HepG2 (cell line): Measurements from ENCODE around the gene TCF12. TPM values are rescaled to one million over a fixed set of nuclear protein-coding genes. Genes with fewer than 3 reads are reported as not detected.

Experiments
- ATAC-seq: fragments of 200-7000 bp; cut with Tn5 transposase; 3 replicates; pipeline ENCODE4 v1.9.1; 2020; ENCODE audit warnings: mild to moderate bottlenecking, moderate library complexity
- BruUV-seq: library from RNA; stranded (reverse); fragments of 400-500 nt; replicated peaks from 2 replicates; lab custom pipeline; 2021; lab: Mats Ljungman, UMichigan
- CTCF ChIA-PET: fragments of 300-600 bp; formaldehyde crosslinking; extraction: SDS; loops from one replicate; lab custom pipeline; 2021; ENCODE audit warnings: low total read pairs, inconsistent platforms, low intra/inter-chr PET ratio; lab: Yijun Ruan, JAX
- POLR2A ChIA-PET: fragments of 350-600 bp; sonication (Branson Sonifier 250); formaldehyde crosslinking; loops from one replicate; lab custom pipeline; 2020; ENCODE audit warnings: antibody characterized with exemption, inconsistent platforms; lab: Yijun Ruan, JAX
- DNase-seq: peaks from one replicate; pipeline ENCODE4 v3.0.0-alpha.2; 2015; ENCODE audit warnings: low spot score
- FAIRE-seq: peaks from 3 replicates; lab custom pipeline; 2011; peaks lifted over from hg19 to GRCh38; lab: Jason Lieb, UNC
- H2AFZ ChIP-seq: one replicate; pipeline ENCODE4 v1.6.1; 2011; ENCODE audit warnings: low read length, inconsistent platforms
- H3K27ac ChIP-seq: fragments of 300-600 bp; 3 replicates; pipeline ENCODE4 v1.8.0; 2011; ENCODE audit warnings: mixed run types, mild to moderate bottlenecking, mixed read lengths, low read length, inconsistent platforms; ENCODE audit not compliant: insufficient read depth; ENCODE audit errors: extremely low read length
- H3K27me3 ChIP-seq, 2 experiments: fragments of 200-600 bp in 1 of 2; 2 replicates in 1 of 2; 3 replicates in 1 of 2; pipeline versions ENCODE4 v1.6.0 to v1.8.0; 2011; ENCODE audit warnings: low read length in 2 of 2, mild to moderate bottlenecking in 2 of 2, moderate library complexity in 2 of 2, inconsistent platforms in 1 of 2; ENCODE audit not compliant: insufficient read depth in 2 of 2, control insufficient read depth in 1 of 2
- H3K36me3 ChIP-seq, 2 experiments: fragments of 200-600 bp in 1 of 2; replicated peaks in 1 of 2; 2 replicates in 1 of 2; 3 replicates in 1 of 2; pipeline versions ENCODE4 v1.5.1 to v1.8.0; 2011; ENCODE audit warnings: low read length in 2 of 2, inconsistent platforms in 1 of 2; ENCODE audit not compliant: insufficient read depth in 2 of 2, control insufficient read depth in 1 of 2
- H3K4me1 ChIP-seq: 2 replicates; pipeline ENCODE4 v1.5.1; 2012; ENCODE audit warnings: low read length, inconsistent platforms; ENCODE audit not compliant: insufficient read depth
- H3K4me2 ChIP-seq: 2 replicates; pipeline ENCODE4 v1.6.0; 2011; ENCODE audit warnings: low read depth, low read length, inconsistent platforms
- H3K4me3 ChIP-seq, 3 experiments: fragments of 200-600 bp in 1 of 3; sonication (generic), shearing (Covaris generic) in 1 of 3; replicated peaks in 1 of 3; 2 replicates each; pipeline ENCODE4 v1.5.1; 2011 to 2016; ENCODE audit warnings: low read length in 3 of 3, inconsistent platforms in 2 of 3, low read depth in 2 of 3, mild to moderate bottlenecking in 2 of 3, control low read depth in 1 of 3, mixed read lengths in 1 of 3; ENCODE audit not compliant: insufficient read depth in 1 of 3
- H3K79me2 ChIP-seq: one replicate; pipeline ENCODE4 v1.6.1; 2011; ENCODE audit warnings: low read length, inconsistent platforms; ENCODE audit not compliant: insufficient read depth
- H3K9ac ChIP-seq: 2 replicates; pipeline ENCODE4 v1.6.0; 2011; ENCODE audit warnings: mild to moderate bottlenecking, low read depth, low read length, inconsistent platforms; ENCODE audit not compliant: insufficient read depth
- H3K9me3 ChIP-seq: 2 replicates; pipeline ENCODE4 v1.5.1; 2012; ENCODE audit warnings: mild to moderate bottlenecking, low read length
- H4K20me1 ChIP-seq: 2 replicates; pipeline ENCODE4 v1.6.0; 2011; ENCODE audit warnings: inconsistent platforms, mild to moderate bottlenecking, low read length, moderate library complexity; ENCODE audit not compliant: insufficient read depth
- ASH2L ChIP-seq: fragments of 300-600, 200-600 bp; sonication (generic); IDR thresholded peaks from 2 replicates; pipeline ENCODE4 v1.7.0; 2017; ENCODE audit warnings: low read depth, mild to moderate bottlenecking, moderate library complexity, mixed read lengths, low read length; ENCODE audit not compliant: insufficient read length
- BRF2 ChIP-seq: sonication (generic); formaldehyde crosslinking; IDR thresholded peaks from 2 replicates; pipeline ENCODE4 v1.8.1; 2022; ENCODE audit warnings: mild to moderate bottlenecking, missing genetic modification reagents
- GATA4 ChIP-seq: sonication (generic); IDR thresholded peaks from 2 replicates; pipeline ENCODE4 v1.6.1; 2016; ENCODE audit warnings: antibody characterized with exemption, low read depth, borderline replicate concordance
- GMEB1 ChIP-seq: sonication (generic); formaldehyde crosslinking; IDR thresholded peaks from 2 replicates; pipeline ENCODE4 v1.5.1; 2020; ENCODE audit warnings: missing genetic modification reagents, mild to moderate bottlenecking, borderline replicate concordance
- RFX3 ChIP-seq: IDR thresholded peaks from 2 replicates; pipeline ENCODE4 v1.6.1; 2016; ENCODE audit warnings: missing biosample characterization, missing genetic modification reagents
- TCF7 ChIP-seq: sonication (generic); IDR thresholded peaks from 2 replicates; pipeline ENCODE4 v1.6.1; 2016; ENCODE audit warnings: antibody characterized with exemption, low read depth
- ZFYVE20 ChIP-seq: sonication (generic); formaldehyde crosslinking; IDR thresholded peaks from 2 replicates; pipeline ENCODE4 v1.8.0; 2023; ENCODE audit warnings: low read depth, mild to moderate bottlenecking, moderate library complexity, missing genetic modification reagents, borderline replicate concordance
- ZNF496 ChIP-seq: sonication (generic); formaldehyde crosslinking; IDR thresholded peaks from 2 replicates; pipeline ENCODE4 v1.8.1; 2023; ENCODE audit warnings: mild to moderate bottlenecking, moderate library complexity, missing genetic modification reagents; ENCODE audit not compliant: insufficient replicate concordance
- WGBS: methylation state at CpG from one replicate; pipeline ENCODE4 v1.1.6; 2017; ENCODE audit warnings: low lambda C conversion rate; 5-methylcytosine and 5-hydroxymethylcytosine counted together
- in situ Hi-C: cut with HindIII; loops from 2 replicates; pipeline ENCODE4 v1.10.0; 2017; ENCODE audit warnings: low pct_unique_long_range_greater_than_20kb; ENCODE audit not compliant: extremely low pct_ligation_motif_present
- intact Hi-C: fragments of 100-400 bp; cut with micrococcal nuclease; formaldehyde crosslinking; loops from one replicate; pipeline ENCODE4 v1.10.0; 2022; ENCODE audit not compliant: unreplicated experiment
- polyA plus RNA-seq, 8 experiments: library from polyadenylated mRNA; depleted of rRNA in 3 of 8; stranded (reverse) in 7 of 8; unstranded in 1 of 8; fragments of >200 nt; fragmentation: Illumina TruSeq in 4 of 8; extraction: Trizol in 4 of 8; gene quantifications; 2 replicates each; pipeline versions ENCODE4 v1.2.1 to v1.2.3, GENCODE V29; 2011 to 2016; ENCODE audit warnings: low read depth in 4 of 8, missing spikeins in 1 of 8, mixed read lengths in 1 of 8; ENCODE audit not compliant: insufficient read depth in 1 of 8
- total RNA-seq, 5 experiments: library from RNA; depleted of rRNA; stranded (reverse); fragments of >200 nt; fragmentation: Illumina TruSeq; extraction: Trizol; gene quantifications; 2 replicates each; pipeline ENCODE4 v1.2.3, GENCODE V29; 2016; ENCODE audit warnings: low read depth in 1 of 5
- TF ChIP-seq, protein P1 (sequence below): sonication (generic); formaldehyde crosslinking; IDR thresholded peaks from 2 replicates; pipeline ENCODE4 v1.5.0; 2020; ENCODE audit warnings: mild to moderate bottlenecking, missing genetic modification reagents, borderline replicate concordance
- TF ChIP-seq, protein P2 (sequence below): IDR thresholded peaks from 2 replicates; pipeline ENCODE4 v1.4.0; 2020; ENCODE audit warnings: mild to moderate bottlenecking, missing genetic modification reagents
- TF ChIP-seq, protein P3 (sequence below): sonication (generic); formaldehyde crosslinking; IDR thresholded peaks from 2 replicates; pipeline ENCODE4 v1.5.1; 2020; ENCODE audit warnings: missing genetic modification reagents, mild to moderate bottlenecking, borderline replicate concordance
- TF ChIP-seq, protein P4 (sequence below): sonication (generic); formaldehyde crosslinking; IDR thresholded peaks from 2 replicates; pipeline ENCODE4 v1.8.0; 2022; ENCODE audit warnings: mild to moderate bottlenecking, missing genetic modification reagents; ENCODE audit not compliant: insufficient replicate concordance

Gene TCF12
- total and polyA plus RNA-seq, 2 of the 13 experiments (the other 11 are each of a cell fraction or from before 2014, with no cell fraction given): 48.6 to 51.1 TPM

GRCh38 chr15:56963710-56964109 is 45.3 kb downstream of the TCF12 start:
- BruUV-seq: no TSS peak
- H3K4me1 ChIP-seq: peaks cover 85% of the 10 kb centered on the region
- no peaks in the 10 kb centered on the region for H3K36me3 ChIP-seq
- no peak overlapping the region for H2AFZ ChIP-seq
- intact Hi-C loops: no loop called here
- no peak overlapping the region for H3K9ac ChIP-seq
- H3K27ac ChIP-seq: peak overlapping the region; percentile 34
- WGBS: 75% methylated on average over 4 of the region's 4 CpGs
- FAIRE-seq (no peak), DNase-seq (peak; percentile 66), ATAC-seq (peak; percentile 31; the same call in 2 of the 3 replicates)
- peak overlapping the region; percentile 21 for H3K4me2 ChIP-seq
- POLR2A ChIA-PET: no interaction called here
- H3K79me2 ChIP-seq: peaks cover 93% of the 10 kb centered on the region
- H3K4me3 ChIP-seq: no peak overlapping the region
- no peaks in the 10 kb centered on the region for H3K9me3 ChIP-seq
- CTCF ChIA-PET: no interaction called here
- peaks cover 8% of the 10 kb centered on the region for H4K20me1 ChIP-seq
- H3K27me3 ChIP-seq: no peaks in the 10 kb centered on the region
- in situ Hi-C loops: no loop called here
- TF ChIP-seq, protein P1, sequence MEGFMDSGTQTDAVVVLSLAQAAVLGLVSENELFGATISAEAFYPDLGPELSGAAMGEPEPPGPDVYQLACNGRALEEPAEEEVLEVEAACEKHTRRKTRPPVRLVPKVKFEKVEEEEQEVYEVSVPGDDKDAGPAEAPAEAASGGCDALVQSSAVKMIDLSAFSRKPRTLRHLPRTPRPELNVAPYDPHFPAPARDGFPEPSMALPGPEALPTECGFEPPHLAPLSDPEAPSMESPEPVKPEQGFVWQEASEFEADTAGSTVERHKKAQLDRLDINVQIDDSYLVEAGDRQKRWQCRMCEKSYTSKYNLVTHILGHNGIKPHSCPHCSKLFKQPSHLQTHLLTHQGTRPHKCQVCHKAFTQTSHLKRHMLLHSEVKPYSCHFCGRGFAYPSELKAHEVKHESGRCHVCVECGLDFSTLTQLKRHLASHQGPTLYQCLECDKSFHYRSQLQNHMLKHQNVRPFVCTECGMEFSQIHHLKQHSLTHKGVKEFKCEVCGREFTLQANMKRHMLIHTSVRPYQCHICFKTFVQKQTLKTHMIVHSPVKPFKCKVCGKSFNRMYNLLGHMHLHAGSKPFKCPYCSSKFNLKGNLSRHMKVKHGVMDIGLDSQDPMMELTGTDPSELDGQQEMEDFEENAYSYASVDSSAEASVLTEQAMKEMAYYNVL (CRISPR knock-in tag): no peak
- TF ChIP-seq GATA4: no peak
- TF ChIP-seq, protein P2, sequence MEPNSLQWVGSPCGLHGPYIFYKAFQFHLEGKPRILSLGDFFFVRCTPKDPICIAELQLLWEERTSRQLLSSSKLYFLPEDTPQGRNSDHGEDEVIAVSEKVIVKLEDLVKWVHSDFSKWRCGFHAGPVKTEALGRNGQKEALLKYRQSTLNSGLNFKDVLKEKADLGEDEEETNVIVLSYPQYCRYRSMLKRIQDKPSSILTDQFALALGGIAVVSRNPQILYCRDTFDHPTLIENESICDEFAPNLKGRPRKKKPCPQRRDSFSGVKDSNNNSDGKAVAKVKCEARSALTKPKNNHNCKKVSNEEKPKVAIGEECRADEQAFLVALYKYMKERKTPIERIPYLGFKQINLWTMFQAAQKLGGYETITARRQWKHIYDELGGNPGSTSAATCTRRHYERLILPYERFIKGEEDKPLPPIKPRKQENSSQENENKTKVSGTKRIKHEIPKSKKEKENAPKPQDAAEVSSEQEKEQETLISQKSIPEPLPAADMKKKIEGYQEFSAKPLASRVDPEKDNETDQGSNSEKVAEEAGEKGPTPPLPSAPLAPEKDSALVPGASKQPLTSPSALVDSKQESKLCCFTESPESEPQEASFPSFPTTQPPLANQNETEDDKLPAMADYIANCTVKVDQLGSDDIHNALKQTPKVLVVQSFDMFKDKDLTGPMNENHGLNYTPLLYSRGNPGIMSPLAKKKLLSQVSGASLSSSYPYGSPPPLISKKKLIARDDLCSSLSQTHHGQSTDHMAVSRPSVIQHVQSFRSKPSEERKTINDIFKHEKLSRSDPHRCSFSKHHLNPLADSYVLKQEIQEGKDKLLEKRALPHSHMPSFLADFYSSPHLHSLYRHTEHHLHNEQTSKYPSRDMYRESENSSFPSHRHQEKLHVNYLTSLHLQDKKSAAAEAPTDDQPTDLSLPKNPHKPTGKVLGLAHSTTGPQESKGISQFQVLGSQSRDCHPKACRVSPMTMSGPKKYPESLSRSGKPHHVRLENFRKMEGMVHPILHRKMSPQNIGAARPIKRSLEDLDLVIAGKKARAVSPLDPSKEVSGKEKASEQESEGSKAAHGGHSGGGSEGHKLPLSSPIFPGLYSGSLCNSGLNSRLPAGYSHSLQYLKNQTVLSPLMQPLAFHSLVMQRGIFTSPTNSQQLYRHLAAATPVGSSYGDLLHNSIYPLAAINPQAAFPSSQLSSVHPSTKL: peak; percentile 24; the same call in 1 of the 2 replicates
- TF ChIP-seq ZFYVE20 (CRISPR knock-in tag): no peak
- TF ChIP-seq, protein P3, sequence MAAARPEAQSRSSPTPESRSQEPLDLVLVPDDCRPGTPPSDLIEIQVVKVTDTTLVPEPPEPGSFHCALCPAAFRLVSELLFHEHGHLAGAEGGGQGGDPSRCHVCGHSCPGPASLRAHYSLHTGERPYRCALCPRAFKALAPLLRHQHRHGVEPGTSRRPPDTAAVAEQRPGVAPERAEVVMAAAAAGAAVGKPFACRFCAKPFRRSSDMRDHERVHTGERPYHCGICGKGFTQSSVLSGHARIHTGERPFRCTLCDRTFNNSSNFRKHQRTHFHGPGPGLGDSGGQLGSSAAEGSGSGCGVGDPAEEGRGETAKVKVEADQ (CRISPR knock-in tag): no peak
- TF ChIP-seq GMEB1: no peak
- TF ChIP-seq, protein P4, sequence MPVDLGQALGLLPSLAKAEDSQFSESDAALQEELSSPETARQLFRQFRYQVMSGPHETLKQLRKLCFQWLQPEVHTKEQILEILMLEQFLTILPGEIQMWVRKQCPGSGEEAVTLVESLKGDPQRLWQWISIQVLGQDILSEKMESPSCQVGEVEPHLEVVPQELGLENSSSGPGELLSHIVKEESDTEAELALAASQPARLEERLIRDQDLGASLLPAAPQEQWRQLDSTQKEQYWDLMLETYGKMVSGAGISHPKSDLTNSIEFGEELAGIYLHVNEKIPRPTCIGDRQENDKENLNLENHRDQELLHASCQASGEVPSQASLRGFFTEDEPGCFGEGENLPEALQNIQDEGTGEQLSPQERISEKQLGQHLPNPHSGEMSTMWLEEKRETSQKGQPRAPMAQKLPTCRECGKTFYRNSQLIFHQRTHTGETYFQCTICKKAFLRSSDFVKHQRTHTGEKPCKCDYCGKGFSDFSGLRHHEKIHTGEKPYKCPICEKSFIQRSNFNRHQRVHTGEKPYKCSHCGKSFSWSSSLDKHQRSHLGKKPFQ (CRISPR knock-in tag): no peak
- TF ChIP-seq TCF7: 0 out of 2 replicates have a peak, but pooled peaks have one; percentile 45
- peak; percentile 61 for TF ChIP-seq RFX3 (CRISPR knock-in tag)
- peak; percentile 27 for TF ChIP-seq ASH2L
- no peak for TF ChIP-seq ZNF496 (CRISPR knock-in tag)
- no peak for TF ChIP-seq BRF2
